HEK293T (cell line): ENCODE measurements around the gene FAM210B.
A peak's percentile ranks its signal among the peaks of the same experiment; 100 is the strongest.
"Not testable (repeated sequence)": the region's sequence is repeated elsewhere in the genome, so short reads cannot be mapped to it uniquely, and the experiment has no call there.

Experiments used
- CTCF ChIA-PET: fragments of 350-600 bp; formaldehyde crosslinking; extraction: SDS; loops from one replicate; lab custom pipeline; 2021; ENCODE audit warnings: antibody characterized with exemption, inconsistent platforms; lab: Yijun Ruan, JAX
- POLR2A ChIA-PET: fragments of 350-600 bp; formaldehyde crosslinking; extraction: SDS; loops from one replicate; lab custom pipeline; 2020; ENCODE audit warnings: antibody characterized with exemption, inconsistent platforms; lab: Yijun Ruan, JAX
- DNase-seq: peaks from one replicate; pipeline ENCODE4 v3.0.0; 2012; ENCODE audit warnings: mixed read lengths; ENCODE audit errors: extremely low spot score
- ARNT ChIP-seq: fragments of 450-650 bp; IDR thresholded peaks from 2 replicates; pipeline ENCODE4 v1.6.1; 2017; ENCODE audit warnings: mild to moderate bottlenecking
- BHLHE40 ChIP-seq: fragments of 450-650 bp; IDR thresholded peaks from 2 replicates; pipeline ENCODE4 v1.6.1; 2016; ENCODE audit warnings: mild to moderate bottlenecking, moderate library complexity, borderline replicate concordance
- CTBP1 ChIP-seq: fragments of 450-650 bp; IDR thresholded peaks from 2 replicates; pipeline ENCODE4 v1.6.1; 2016; ENCODE audit warnings: borderline replicate concordance
- ELF4 ChIP-seq: fragments of 450-650 bp; IDR thresholded peaks from 2 replicates; pipeline ENCODE4 v1.6.1; 2017; ENCODE audit warnings: antibody characterized with exemption
- FOXA1 ChIP-seq: fragments of 450-650 bp; IDR thresholded peaks from 2 replicates; pipeline ENCODE4 v1.6.1; 2016; ENCODE audit warnings: mild to moderate bottlenecking
- FOXK2 ChIP-seq: fragments of 450-650 bp; IDR thresholded peaks from 2 replicates; pipeline ENCODE4 v1.6.1; 2016; ENCODE audit warnings: mild to moderate bottlenecking
- FOXM1 ChIP-seq: fragments of 450-650 bp; IDR thresholded peaks from 2 replicates; pipeline ENCODE4 v1.6.1; 2017; ENCODE audit warnings: mild to moderate bottlenecking, borderline replicate concordance
- HDGF ChIP-seq: fragments of 450-650 bp; IDR thresholded peaks from 2 replicates; pipeline ENCODE4 v1.6.1; 2017; ENCODE audit warnings: antibody characterized with exemption, borderline replicate concordance
- L3MBTL2 ChIP-seq: fragments of 450-650 bp; conservative IDR thresholded peaks from 2 replicates; pipeline ENCODE4 v1.6.1; 2016; ENCODE audit warnings: mild to moderate bottlenecking
- LEF1 ChIP-seq: fragments of 450-650 bp; IDR thresholded peaks from 2 replicates; pipeline ENCODE4 v1.6.1; 2017; ENCODE audit warnings: mild to moderate bottlenecking, borderline replicate concordance
- NFRKB ChIP-seq: fragments of 450-650 bp; IDR thresholded peaks from 2 replicates; pipeline ENCODE4 v1.6.1; 2016; ENCODE audit warnings: mild to moderate bottlenecking, moderate library complexity
- SP1 ChIP-seq: fragments of 450-650 bp; IDR thresholded peaks from 2 replicates; pipeline ENCODE4 v1.6.1; 2017
- SUZ12 ChIP-seq: fragments of 450-650 bp; IDR thresholded peaks from 2 replicates; pipeline ENCODE4 v1.6.1; 2016; ENCODE audit warnings: mild to moderate bottlenecking
- TARDBP ChIP-seq: fragments of 450-650 bp; IDR thresholded peaks from 2 replicates; pipeline ENCODE4 v1.6.1; 2016
- ZNF384 ChIP-seq: fragments of 450-650 bp; IDR thresholded peaks from 2 replicates; pipeline ENCODE4 v1.6.1; 2016
- TF ChIP-seq, protein P1 (sequence below): fragments of 450-650 bp; IDR thresholded peaks from 2 replicates; pipeline ENCODE4 v1.6.1; 2016

FAM210B gene

GRCh38 chr20:56328861-56329260 is 29.9 kb upstream of the FAM210B start:
- no peak for TF ChIP-seq FOXM1
- TF ChIP-seq FOXA1 = no peak
- TF ChIP-seq ELF4 = no peak
- TF ChIP-seq NFRKB = no peak
- TF ChIP-seq ARNT = no peak
- TF ChIP-seq FOXK2 = no peak
- TF ChIP-seq, protein P1, sequence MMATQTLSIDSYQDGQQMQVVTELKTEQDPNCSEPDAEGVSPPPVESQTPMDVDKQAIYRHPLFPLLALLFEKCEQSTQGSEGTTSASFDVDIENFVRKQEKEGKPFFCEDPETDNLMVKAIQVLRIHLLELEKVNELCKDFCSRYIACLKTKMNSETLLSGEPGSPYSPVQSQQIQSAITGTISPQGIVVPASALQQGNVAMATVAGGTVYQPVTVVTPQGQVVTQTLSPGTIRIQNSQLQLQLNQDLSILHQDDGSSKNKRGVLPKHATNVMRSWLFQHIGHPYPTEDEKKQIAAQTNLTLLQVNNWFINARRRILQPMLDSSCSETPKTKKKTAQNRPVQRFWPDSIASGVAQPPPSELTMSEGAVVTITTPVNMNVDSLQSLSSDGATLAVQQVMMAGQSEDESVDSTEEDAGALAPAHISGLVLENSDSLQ = no peak
- TF ChIP-seq L3MBTL2 = no peak
- TF ChIP-seq BHLHE40 = no peak
- no peak for TF ChIP-seq SP1
- TF ChIP-seq ZNF384 = no peak
- no peak for TF ChIP-seq HDGF
- TF ChIP-seq CTBP1 = no peak
- TF ChIP-seq LEF1 = no peak
- POLR2A ChIA-PET = no interaction called here
- DNase-seq = no peak
- CTCF ChIA-PET = no interaction called here

DNA sequence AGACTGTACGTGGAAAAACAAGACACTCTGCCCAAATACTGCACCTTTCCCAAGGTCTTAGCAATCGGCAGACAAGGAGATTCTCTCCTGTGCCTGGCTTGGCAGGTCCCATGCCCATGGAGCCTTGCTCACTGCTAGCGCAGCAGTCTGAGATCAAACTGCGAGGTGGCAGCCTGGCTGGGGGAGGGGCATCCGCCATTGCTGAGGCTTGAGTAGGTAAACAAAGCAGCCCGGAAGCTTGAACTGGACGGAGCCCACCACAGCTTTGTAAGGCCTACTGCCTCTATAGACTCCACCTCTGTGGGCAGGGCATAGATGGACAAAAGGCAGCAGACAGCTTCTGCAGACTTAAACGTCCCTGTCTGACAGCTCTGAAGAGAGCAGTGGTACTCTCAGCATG is 22.1 kb upstream of the FAM210B start:
- POLR2A ChIA-PET, DNase-seq, CTCF ChIA-PET: not testable (repeated sequence)

DNA sequence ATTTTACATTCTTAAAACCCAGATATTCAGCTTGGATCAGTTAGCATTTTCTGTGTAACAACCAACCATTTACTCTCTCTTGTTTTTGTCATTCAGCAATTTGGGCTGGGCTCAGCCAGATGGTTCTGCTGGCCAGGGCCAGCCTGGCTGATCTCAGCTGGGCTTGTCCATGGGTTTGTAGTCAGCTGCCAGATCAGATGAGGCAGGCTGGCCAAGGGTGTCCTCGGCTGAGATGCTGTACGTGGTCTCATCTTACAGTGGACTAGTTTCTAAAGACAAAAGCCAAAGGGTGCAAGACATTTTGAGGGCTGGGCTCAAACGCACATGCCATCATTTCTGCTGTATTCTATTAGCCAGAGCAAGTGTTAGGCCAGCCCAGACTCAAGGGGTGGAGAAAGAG is 16.0 kb upstream of the FAM210B start:
- ChIA-PET POLR2A (no interaction called here), CTCF (interaction anchor here (0.6 kb wide), 1 partner anchor 95 kb away, joined by 3 read pairs; no protein-coding TSS in a partner anchor)
- TF ChIP-seq FOXM1 (no peak), SUZ12 (no peak), ZNF384 (no peak), L3MBTL2 (no peak), FOXK2 (no peak)

DNA sequence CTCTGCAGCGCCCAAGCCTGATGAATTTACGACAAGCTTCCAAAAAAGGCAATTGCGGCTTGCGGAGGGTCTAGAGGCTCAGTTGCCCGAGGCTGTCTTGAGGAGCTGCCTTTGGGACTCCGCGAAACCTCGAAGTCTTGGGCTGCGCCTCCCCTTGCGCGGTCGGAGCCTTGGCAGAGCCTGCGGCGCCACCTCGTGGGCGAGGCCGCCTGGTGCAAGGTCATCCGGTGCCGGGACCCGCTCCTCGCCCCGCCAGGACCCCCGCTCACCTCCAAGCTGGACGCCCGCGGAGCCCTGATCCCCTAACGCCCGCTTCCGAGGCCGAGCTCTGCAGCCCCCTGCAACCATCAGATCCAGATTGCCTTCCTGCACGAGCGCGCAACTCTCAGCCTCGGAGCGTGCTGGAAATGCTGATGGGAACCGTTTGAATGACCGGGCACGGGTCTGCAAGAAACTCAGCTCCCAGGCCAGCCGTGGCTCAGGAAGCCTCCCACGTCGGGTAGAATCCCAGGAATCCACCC is 14.9 kb upstream of the FAM210B start:
- peak; percentile 84 for DNase-seq
- ChIA-PET POLR2A (no interaction called here), CTCF (interaction anchor here (0.6 to 1.4 kb wide), 3 partner anchors 8 to 717 kb away, joined by 3 to 13 read pairs (median 6); partner anchors contain the start of gene MC3R)
- TF ChIP-seq SUZ12 = no peak
- TF ChIP-seq FOXA1 = no peak
- TF ChIP-seq FOXM1 = no peak
- TF ChIP-seq ARNT = no peak
- TF ChIP-seq TARDBP = no peak
- TF ChIP-seq NFRKB = no peak
- no peak for TF ChIP-seq FOXK2
- no peak for TF ChIP-seq BHLHE40
- TF ChIP-seq, protein P1 = no peak
- TF ChIP-seq L3MBTL2 = no peak
- TF ChIP-seq HDGF = no peak
- no peak for TF ChIP-seq SP1
- no peak for TF ChIP-seq CTBP1
- no peak for TF ChIP-seq ELF4
- no peak for TF ChIP-seq LEF1
- TF ChIP-seq ZNF384 = no peak

More for the DNA sequence above, 16.0 kb upstream of the FAM210B start:
- DNase-seq = no peak

DNA sequence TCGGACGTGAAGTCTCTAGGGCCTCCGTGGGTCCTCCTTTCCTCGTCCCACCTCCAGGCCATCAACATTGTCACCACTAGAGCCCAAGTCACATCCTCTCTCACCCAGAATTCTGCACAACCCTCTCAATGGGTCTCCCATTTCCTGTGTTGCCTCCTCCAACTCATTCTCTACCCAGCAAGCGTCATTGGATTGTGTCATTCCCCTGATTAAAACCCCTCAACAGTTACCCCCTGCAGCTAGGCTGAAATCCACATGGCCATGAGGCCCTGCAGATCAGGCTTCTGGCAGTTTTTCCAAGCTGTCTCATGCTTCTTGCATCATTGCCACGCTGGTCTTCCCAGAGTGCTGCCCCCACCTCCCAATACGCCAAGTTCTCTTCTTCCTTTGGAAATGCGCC is 12.9 kb upstream of the FAM210B start:
- DNase-seq = no peak
- ChIA-PET POLR2A (no interaction called here), CTCF (no interaction called here)
- TF ChIP-seq SP1 (no peak), NFRKB (no peak), ELF4 (no peak), SUZ12 (no peak), FOXM1 (no peak), CTBP1 (no peak), FOXK2 (no peak), FOXA1 (no peak)

- ChIA-PET POLR2A (no interaction called here), CTCF (no interaction called here)
- TF ChIP-seq SUZ12 (no peak), TARDBP (no peak), FOXK2 (no peak), BHLHE40 (no peak), ZNF384 (no peak), ELF4 (no peak)
- TF ChIP-seq, protein P1 = no peak
- DNase-seq = no peak
Measured at GRCh38 chr20:56347628-56348304, 11.0 kb upstream of the FAM210B start.
